ENCODE data around the gene AIP. TPM values are rescaled to one million over a fixed set of nuclear protein-coding genes. Genes with fewer than 3 reads are reported as not detected.

The AIP gene
- total RNA-seq, 1 experiment from 2014 or later, result 87.8 TPM

GRCh38 chr11:67501854-67502253 lies 19.0 kb downstream of the AIP start:
- H3K4me1 ChIP-seq (ENCODE audit: control insufficient read depth, insufficient read depth, low read length), result peaks cover 19% of the 10 kb centered on the region
- no peak for ATAC-seq
- intact Hi-C loops (cut with micrococcal nuclease; ENCODE audit: unreplicated experiment) (no loop called here), in situ Hi-C loops (cut with HindIII; ENCODE audit: low pct_unique_long_range_greater_than_20kb, low sequenced_read_pairs) (no loop called here)
- no peaks in the 10 kb centered on the region for H3K27me3 ChIP-seq (ENCODE audit: control insufficient read depth, insufficient read depth, low read length)
- no peak overlapping the region for H3K4me3 ChIP-seq (ENCODE audit: low read depth in 2 of 2, low read length in 2 of 2)
- no peaks in the 10 kb centered on the region for H3K9me3 ChIP-seq (ENCODE audit: control insufficient read depth, insufficient read depth, low read depth, low read length)
- ChIA-PET POLR2A (no interaction called here), CTCF (no interaction called here)
- TF ChIP-seq TCF7L2 (IDR thresholded peaks at IDR 0.05; ENCODE audit: low read depth, low read length), result no peak
- TF ChIP-seq CTCF (IDR thresholded peaks at IDR 0.05), result no peak
- no peak for TF ChIP-seq REST (IDR thresholded peaks at IDR 0.05; ENCODE audit: insufficient read depth in 1 of 2, low read depth in 2 of 2, low read length in 1 of 2)
- TF ChIP-seq SIN3A (IDR thresholded peaks at IDR 0.05; ENCODE audit: borderline replicate concordance, insufficient read depth, low read depth, low read length), result no peak
- no peak for TF ChIP-seq POLR2AphosphoS5 (IDR thresholded peaks at IDR 0.05; ENCODE audit: low read depth, low read length)
- DNase-seq (ENCODE audit: low read depth, low spot score), result no peak
- H3K27ac ChIP-seq (ENCODE audit: low read length), result no peak overlapping the region
- no peaks in the 10 kb centered on the region; the same call in 1 of the 2 replicates for H3K36me3 ChIP-seq (ENCODE audit: control insufficient read depth, insufficient read depth, low read length)
- BruUV-seq (replicated peaks), result no TSS peak

GRCh38 chr11:67502328-67502979 lies 19.6 kb downstream of the AIP start:
- no peak for DNase-seq (ENCODE audit: low read depth, low spot score)
- H3K4me3 ChIP-seq (ENCODE audit: low read depth in 2 of 2, low read length in 2 of 2), result no peak overlapping the region
- in situ Hi-C loops (cut with HindIII; ENCODE audit: low pct_unique_long_range_greater_than_20kb, low sequenced_read_pairs), result no loop called here
- ChIA-PET CTCF (no interaction called here), POLR2A (no interaction called here)
- H3K36me3 ChIP-seq (ENCODE audit: control insufficient read depth, insufficient read depth, low read length), result no peaks in the 10 kb centered on the region; the same call in 1 of the 2 replicates
- TF ChIP-seq POLR2AphosphoS5 (IDR thresholded peaks at IDR 0.05; ENCODE audit: low read depth, low read length) (no peak), SIN3A (IDR thresholded peaks at IDR 0.05; ENCODE audit: borderline replicate concordance, insufficient read depth, low read depth, low read length) (no peak), CTCF (IDR thresholded peaks at IDR 0.05) (no peak)
- intact Hi-C loops (cut with micrococcal nuclease; ENCODE audit: unreplicated experiment), result no loop called here
- BruUV-seq (replicated peaks), result no TSS peak
- no peaks in the 10 kb centered on the region for H3K27me3 ChIP-seq (ENCODE audit: control insufficient read depth, insufficient read depth, low read length)
- H3K27ac ChIP-seq (ENCODE audit: low read length), result no peak overlapping the region
- ATAC-seq, result no peak
- no peaks in the 10 kb centered on the region for H3K9me3 ChIP-seq (ENCODE audit: control insufficient read depth, insufficient read depth, low read depth, low read length)
- H3K4me1 ChIP-seq (ENCODE audit: control insufficient read depth, insufficient read depth, low read length), result peaks cover 23% of the 10 kb centered on the region

Data from Panc1 (cell line).